ENCODE results near the gene TIMP1. TPM values are rescaled to one million over a fixed set of nuclear protein-coding genes. Genes with fewer than 3 reads are reported as not detected.

Gene TIMP1
- total RNA-seq (2022; extraction: Qiagen RNA extraction) = 247 to 279 TPM (median 269 TPM) in 5 replicates

GRCh38 chrX:47581731-47582647, at the start of gene TIMP1:
TSS of gene TIMP1 (plus strand) at chrX:47582436. CDS start at chrX:47583416, 980 bp downstream.

GRCh38 chrX:47560934-47561658, 21.1 kb upstream of the TIMP1 start, which contains the start of gene ARAF:
TSS of gene ARAF (plus strand) at chrX:47561205. CDS start at chrX:47562968, 1,763 bp downstream.

GRCh38 chrX:47619486-47620302, 37.5 kb downstream of the TIMP1 start, which contains the start of gene SYN1:
TSS of gene SYN1 (minus strand) at chrX:47619857. CDS start at chrX:47619728, 129 bp downstream.

DNA sequence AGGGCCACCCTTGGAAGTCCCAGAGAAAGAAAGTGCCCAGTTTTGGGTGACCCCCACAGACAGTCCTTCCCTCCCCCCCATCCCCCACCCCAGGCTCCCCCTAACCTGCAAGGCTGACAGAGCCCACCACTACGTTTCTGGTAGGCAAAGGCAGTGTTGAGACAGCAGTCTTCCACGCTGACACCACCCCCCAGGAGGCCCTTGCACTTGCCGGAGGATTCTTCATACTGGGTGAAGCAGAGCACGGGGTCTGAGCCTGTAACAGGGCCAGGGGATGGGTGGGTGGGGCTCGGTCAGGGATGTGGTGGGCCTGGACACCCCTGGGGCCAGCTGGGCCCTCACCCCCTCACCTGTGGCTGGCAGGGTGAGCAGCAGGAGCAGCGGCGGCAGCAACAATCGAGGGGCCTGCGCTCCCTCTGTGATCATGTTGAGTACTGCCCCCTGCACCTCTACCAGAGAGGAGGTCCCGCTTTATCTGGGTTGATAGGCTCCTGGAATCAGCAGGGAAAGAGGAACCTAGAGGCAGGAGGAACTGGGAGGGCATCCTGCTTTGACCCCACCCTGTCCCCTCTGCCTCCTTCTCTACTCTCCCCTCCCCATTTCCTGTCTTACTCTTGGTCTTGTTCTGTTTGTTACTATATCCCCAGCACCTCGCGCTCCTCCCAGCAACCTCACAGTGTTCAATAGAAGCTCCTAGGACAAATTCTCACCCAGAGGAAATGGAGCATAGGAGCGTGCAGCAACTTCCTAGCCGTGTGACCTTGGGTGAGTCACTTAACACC, 47.4 kb downstream of the TIMP1 start, which contains the start of gene CFP:
Gene CFP (minus strand): TSS at position 512 of the 782 bp plus-strand sequence. CDS start 86 bp downstream, at position 426.

Other genes with a start within 250 kb of the TIMP1 start
- 0.03 to 0.04 TPM in 2 of 5 replicates, not detected in the others for gene ZNF157, start 211.9 kb upstream of the TIMP1 start, total RNA-seq (2022; extraction: Qiagen RNA extraction)
- 3.5 to 4.6 TPM (median 3.7 TPM) in 5 replicates for gene ZNF41, start 99.2 kb upstream of the TIMP1 start, total RNA-seq (2022; extraction: Qiagen RNA extraction)
- 43.1 to 58.2 TPM (median 55.0 TPM) in 5 replicates for gene ARAF, start 21.2 kb upstream of the TIMP1 start, total RNA-seq (2022; extraction: Qiagen RNA extraction)
- 0.22 to 0.46 TPM (median 0.29 TPM) in 5 replicates for gene SYN1, start 37.4 kb downstream of the TIMP1 start, total RNA-seq (2022; extraction: Qiagen RNA extraction)
- 0.24 to 0.71 TPM (median 0.53 TPM) in 5 replicates for gene CFP, start 47.5 kb downstream of the TIMP1 start, total RNA-seq (2022; extraction: Qiagen RNA extraction)
- gene ELK1, start 68.1 kb downstream of the TIMP1 start, total RNA-seq (2022; extraction: Qiagen RNA extraction) = 33.7 to 38.8 TPM (median 36.3 TPM) in 5 replicates
- gene UXT, start 76.7 kb downstream of the TIMP1 start, total RNA-seq (2022; extraction: Qiagen RNA extraction) = 150 to 189 TPM (median 178 TPM) in 5 replicates